H1 (cell line): ENCODE data around the gene SLC24A4.

Experiments
- BRCA1 ChIP-seq: IDR thresholded peaks from 2 replicates; pipeline ENCODE4 v1.6.1; 2012; ENCODE audit warnings: low read depth, low read length, improper control_type of control experiment
- CTCF ChIP-seq, 3 experiments: IDR thresholded peaks; 1 replicate in 2 of 3; 2 replicates in 1 of 3; pipeline versions ENCODE4 v1.5.1 to v1.6.1; 2011; ENCODE audit warnings: low read length in 3 of 3, mild to moderate bottlenecking in 3 of 3, inconsistent platforms in 2 of 3, low read depth in 1 of 3, moderate library complexity in 1 of 3; ENCODE audit not compliant: insufficient read depth in 1 of 3; ENCODE audit errors: control extremely low read depth in 1 of 3
- EZH2 ChIP-seq: fragments of 200-600 bp; sonication (generic); IDR thresholded peaks from 2 replicates; pipeline ENCODE4 v1.7.1; 2012; ENCODE audit warnings: low read depth, mild to moderate bottlenecking, moderate library complexity, low read length, inconsistent platforms; ENCODE audit not compliant: severe bottlenecking
- JUN ChIP-seq: IDR thresholded peaks from 2 replicates; pipeline ENCODE4 v1.6.1; 2011; ENCODE audit warnings: low read depth, mild to moderate bottlenecking, improper control_type of control experiment, low read length
- MAX ChIP-seq: IDR thresholded peaks from 2 replicates; pipeline ENCODE4 v1.6.1; 2012; ENCODE audit warnings: inconsistent platforms
- POLR2A ChIP-seq, 2 experiments: IDR thresholded peaks; 1 replicate in 1 of 2; 2 replicates in 1 of 2; pipeline ENCODE4 v1.6.1; 2011; ENCODE audit warnings: low read depth in 2 of 2, low read length in 2 of 2, mild to moderate bottlenecking in 2 of 2; ENCODE audit errors: control extremely low read depth in 1 of 2
- SP1 ChIP-seq: IDR thresholded peaks from 2 replicates; pipeline ENCODE4 v1.6.1; 2011; ENCODE audit warnings: low read depth, low read length

GRCh38 chr14:92511453-92512238 is 188.7 kb downstream of the SLC24A4 start:
- no peak for TF ChIP-seq CTCF (IDR thresholded peaks at IDR 0.05; ENCODE audit: control extremely low read depth in 1 of 3, insufficient read depth in 1 of 3, low read depth in 1 of 3, low read length in 3 of 3)
- no peak for TF ChIP-seq EZH2
- TF ChIP-seq MAX = no peak
- no peak for TF ChIP-seq SP1
- no peak for TF ChIP-seq JUN
- no peak for TF ChIP-seq POLR2A (IDR thresholded peaks at IDR 0.05; ENCODE audit: control extremely low read depth in 1 of 2, low read depth in 2 of 2, low read length in 2 of 2)
- TF ChIP-seq BRCA1 = no peak
